ENCODE measurements around the gene NPAS3.
"Not testable (repeated sequence)": the region's sequence is repeated elsewhere in the genome, so short reads cannot be mapped to it uniquely, and the experiment has no call there.

NPAS3 gene

DNA sequence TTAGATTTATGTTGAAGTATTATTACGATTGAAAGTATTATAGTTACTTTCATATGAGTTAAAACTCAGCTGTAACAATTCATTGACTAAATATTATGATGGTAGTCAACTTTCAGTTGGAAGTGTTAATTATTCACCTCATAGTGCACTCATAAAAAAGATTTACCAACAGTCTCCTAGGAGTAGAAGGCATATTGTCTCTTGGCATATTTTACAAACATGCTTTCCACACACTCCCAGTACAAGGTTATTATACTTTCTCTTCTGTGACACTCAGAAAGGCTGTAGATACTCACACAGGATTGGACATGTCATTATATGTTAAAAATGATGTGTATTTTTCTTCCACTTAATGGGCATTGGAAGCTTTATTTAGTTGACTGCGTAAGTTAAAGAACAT lies 147.1 kb downstream of the NPAS3 start:
- DNase-seq, result no peak

- not testable (repeated sequence) for DNase-seq
These were observed 149.6 kb downstream of the NPAS3 start for GRCh38 chr14:33088274-33088673.

DNA sequence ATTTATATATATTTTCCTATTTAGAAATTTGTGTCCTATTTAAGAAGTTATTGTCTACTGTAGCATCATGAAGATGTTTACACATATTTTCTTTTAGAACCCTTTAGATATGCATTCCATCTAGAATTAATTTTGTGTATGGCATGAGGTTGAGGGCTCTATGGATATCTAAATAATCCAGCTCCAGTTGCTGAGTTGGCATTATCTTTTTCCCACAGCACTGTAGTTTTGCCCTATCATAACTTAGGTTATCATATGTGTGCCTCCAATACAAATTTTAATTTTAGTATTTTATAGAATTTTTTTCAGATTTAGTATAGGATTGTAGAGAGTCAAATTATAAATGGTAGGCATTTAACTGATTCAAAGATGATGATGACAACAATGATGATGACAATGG lies 159.3 kb downstream of the NPAS3 start:
- no peak for DNase-seq

- no peak for DNase-seq
These were observed 164.8 kb downstream of the NPAS3 start for GRCh38 chr14:33103489-33103888.

DNA sequence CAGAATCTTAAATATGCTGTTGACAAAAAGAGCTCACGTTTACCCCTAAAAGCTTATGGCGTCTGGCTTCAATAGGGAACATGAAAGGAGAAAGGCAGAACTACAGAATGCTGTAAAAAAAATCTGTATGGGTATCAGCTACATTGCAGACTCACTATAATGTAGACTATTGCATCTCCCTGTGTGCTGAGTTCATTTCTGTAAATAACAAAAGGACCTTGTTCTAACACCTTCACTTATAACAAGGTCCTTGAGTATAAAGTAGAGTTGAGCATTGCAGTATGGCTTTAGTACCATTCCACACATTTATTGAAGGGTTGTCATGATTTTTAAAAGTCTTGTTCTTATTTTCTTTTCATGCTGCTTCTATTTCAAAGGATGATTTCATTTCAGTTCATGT lies 165.3 kb downstream of the NPAS3 start:
- no peak for DNase-seq

DNA sequence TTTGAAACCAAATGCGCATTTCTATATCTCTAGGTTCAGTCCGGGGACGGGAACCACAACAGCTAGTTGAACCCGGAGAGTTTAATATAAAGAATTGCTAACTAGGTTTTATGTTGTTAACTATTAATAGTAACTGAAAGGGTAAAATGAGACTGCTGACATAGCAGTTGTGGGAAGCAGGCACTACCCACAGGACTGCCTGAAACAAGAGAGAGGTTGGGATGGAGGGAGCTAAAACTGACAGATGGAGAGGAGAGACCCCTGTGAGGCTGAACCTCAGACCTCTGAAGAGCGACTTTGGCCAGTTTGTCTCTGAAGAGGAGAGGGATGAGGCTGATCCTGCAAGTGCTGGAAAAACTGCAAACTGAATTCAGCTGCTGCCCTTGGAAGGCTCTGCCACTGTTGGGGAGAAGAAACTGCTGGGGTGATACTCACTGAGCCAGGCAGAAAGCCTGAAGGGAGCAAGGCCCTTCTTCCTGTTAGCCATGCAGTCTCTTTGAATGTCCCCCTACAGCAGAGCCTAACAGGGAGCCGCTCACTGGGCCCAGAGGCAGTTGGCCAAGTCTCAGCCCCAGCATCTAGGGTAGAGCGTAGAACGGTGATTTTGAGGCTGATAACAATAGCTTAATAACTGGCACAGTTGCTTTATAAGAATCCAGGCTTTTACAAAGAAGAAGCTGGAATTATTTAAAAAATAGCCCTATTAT lies 172.2 kb downstream of the NPAS3 start:
- DNase-seq, result no peak

GRCh38 chr14:33114331-33114730 lies 175.7 kb downstream of the NPAS3 start:
- no peak for DNase-seq

- DNase-seq, result peak; percentile 40
These were observed 180.0 kb downstream of the NPAS3 start for GRCh38 chr14:33118668-33119067.

- no peak for DNase-seq
These were observed 181.7 kb downstream of the NPAS3 start for GRCh38 chr14:33120341-33120740.

GRCh38 chr14:33120966-33121365 lies 182.3 kb downstream of the NPAS3 start:
- no peak for DNase-seq

GRCh38 chr14:33123281-33123680 lies 184.6 kb downstream of the NPAS3 start:
- no peak for DNase-seq

GRCh38 chr14:33126433-33126832 lies 187.8 kb downstream of the NPAS3 start:
- no peak for DNase-seq

DNA sequence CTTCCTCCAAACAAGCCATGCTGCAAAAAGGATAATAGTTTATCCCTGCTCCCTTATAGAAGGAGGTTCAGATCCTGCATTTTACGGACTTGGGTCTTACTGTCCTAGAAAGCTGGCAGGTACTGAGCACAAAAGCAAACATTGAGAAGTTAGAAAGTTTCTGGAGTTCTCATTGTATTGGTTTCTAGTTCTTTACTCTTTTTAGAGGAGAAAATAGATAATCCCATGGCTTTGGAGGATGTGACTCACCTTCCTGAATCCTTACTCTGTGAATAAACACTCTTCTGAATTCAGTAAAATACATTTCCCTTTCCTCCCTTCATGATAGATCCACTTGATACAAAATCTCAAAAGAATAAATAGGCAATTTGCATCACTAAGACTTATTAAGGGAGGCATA lies 188.9 kb downstream of the NPAS3 start:
- DNase-seq, result no peak

- DNase-seq, result no peak
These were observed 193.1 kb downstream of the NPAS3 start for GRCh38 chr14:33131801-33132200.

- no peak for DNase-seq
These were observed 195.5 kb downstream of the NPAS3 start for GRCh38 chr14:33134162-33134561.

DNA sequence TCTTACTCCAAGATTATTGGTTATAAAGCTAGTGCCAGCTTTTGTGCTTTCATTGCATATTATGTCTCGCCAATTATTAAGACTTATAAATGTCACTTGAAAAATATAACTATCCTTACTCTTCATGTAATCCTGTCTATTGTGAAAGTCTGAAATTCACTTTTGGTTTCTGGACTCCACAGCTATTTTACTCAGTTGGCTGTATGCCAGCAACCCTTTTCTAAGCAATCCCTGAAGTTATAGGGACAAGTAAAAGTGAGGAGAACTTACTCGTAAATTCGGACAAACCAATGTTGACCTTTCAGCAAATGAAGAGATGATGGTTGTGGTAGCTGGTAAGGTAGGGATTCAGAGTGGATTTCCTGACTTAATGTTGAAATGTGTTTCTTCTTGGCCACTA lies 196.3 kb downstream of the NPAS3 start:
- DNase-seq, result no peak

- no peak for DNase-seq
These were observed 212.2 kb downstream of the NPAS3 start for GRCh38 chr14:33150666-33151428.

GRCh38 chr14:33163109-33163508 lies 224.4 kb downstream of the NPAS3 start:
- DNase-seq, result peak; percentile 8

DNA sequence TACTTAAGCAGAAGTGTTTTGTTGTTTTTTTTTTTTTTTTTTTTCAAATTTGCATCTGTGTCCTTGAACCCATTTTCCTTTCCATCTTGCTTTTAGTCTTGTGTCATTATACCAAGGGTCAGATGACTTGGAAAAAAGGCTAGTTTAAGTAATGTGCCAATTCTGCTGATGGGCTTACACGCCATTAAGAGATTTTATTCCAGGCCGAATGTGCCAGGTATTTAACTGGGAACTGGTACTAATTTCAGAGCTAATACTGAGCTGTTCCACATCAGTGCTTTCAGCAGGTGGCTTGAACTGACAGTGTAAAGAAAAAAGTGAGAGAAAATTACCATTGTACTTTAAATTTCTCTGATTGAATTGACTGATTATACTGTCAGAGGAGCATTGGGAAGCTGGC lies 224.9 kb downstream of the NPAS3 start:
- DNase-seq, result peak; percentile 6

DNA sequence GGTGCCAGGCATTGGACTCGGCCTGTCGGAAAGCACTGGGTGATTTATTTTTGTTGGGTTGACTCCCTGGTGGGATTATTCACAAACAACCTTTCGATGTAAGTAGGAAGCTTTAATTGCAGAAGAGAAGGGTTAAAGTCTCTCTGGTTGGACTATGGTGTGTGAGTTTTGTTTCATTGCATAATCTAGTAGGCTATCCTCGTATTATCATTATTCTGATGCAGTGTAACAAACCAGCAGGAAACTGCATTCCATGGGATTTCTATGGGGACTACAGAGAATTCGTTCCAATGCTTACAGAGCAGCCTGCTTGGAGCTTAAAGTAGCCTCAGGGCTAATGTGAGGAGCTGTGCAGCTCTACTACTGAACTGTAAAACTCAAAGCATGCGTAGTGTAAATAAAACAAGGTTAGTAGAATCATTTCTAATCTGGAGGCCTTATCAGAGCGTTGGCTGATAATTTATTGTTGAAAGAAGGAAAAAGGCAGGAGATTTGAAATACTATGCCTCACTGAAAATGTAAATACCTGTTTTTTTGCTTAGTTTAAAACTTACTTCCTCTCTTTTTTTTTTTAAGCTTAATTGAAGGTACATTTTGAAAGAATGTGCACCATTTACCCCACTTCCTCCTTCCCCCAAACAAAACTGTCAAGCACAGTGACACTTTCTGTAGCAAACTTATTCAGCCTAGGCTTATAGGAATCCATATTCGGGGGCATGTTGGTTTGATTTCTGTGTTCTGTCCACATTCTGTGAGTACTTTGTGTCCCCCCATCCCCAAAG lies 226.7 kb downstream of the NPAS3 start:
- DNase-seq, result no peak

DNA sequence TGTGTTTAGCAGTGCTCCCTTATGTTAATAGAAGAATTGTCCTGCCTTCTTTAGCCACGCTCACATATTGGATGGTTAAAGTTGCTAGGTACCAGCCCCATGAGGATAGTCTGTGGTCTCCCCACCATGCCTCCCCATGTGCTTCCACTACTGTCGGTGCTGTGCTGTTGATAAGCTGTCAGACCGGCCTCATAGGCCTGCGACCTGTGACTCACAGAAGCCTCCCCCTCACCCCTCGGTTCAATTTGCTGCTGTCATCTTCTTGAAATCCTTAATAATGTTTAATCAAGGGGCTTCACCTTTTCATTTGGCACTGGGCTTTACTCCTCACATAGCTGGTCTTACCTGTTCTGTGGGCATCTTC lies 227.2 kb downstream of the NPAS3 start:
- DNase-seq, result no peak

GRCh38 chr14:33175951-33176350 lies 237.3 kb downstream of the NPAS3 start:
- DNase-seq, result no peak

DNA sequence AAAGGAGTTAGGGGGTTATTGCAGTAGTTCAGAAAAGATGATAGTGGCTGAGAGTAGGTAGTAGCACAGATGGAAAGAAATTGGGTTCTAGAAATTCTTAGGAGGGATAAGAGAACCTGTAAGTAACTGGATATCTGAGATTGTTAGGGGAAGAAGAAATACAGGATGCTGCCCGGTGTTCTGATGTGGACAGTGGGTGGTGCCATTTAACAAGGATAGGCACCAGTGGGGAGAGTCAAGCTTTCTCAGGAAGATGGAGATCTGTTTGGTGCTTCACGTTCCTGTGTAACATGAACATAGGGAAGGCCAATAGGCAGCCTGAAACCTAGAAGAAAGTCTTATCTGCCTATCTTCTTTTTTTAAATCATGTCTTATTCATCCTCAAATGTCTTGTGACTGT lies 245.9 kb downstream of the NPAS3 start:
- DNase-seq, result peak; percentile 38

- DNase-seq, result no peak
These were observed 248.0 kb downstream of the NPAS3 start for GRCh38 chr14:33186656-33187055.
